Stimulated activated naive CD4-positive, alpha-beta T cell treated with Interleukin-2 at 50 U/mL for 16 hours (primary cell): ENCODE measurements around the gene TIMP4.

Experiments used
- DNase-seq: peaks from one replicate; lab custom pipeline; 2025; lab: John Stamatoyannopoulos, UW

Gene TIMP4

DNA sequence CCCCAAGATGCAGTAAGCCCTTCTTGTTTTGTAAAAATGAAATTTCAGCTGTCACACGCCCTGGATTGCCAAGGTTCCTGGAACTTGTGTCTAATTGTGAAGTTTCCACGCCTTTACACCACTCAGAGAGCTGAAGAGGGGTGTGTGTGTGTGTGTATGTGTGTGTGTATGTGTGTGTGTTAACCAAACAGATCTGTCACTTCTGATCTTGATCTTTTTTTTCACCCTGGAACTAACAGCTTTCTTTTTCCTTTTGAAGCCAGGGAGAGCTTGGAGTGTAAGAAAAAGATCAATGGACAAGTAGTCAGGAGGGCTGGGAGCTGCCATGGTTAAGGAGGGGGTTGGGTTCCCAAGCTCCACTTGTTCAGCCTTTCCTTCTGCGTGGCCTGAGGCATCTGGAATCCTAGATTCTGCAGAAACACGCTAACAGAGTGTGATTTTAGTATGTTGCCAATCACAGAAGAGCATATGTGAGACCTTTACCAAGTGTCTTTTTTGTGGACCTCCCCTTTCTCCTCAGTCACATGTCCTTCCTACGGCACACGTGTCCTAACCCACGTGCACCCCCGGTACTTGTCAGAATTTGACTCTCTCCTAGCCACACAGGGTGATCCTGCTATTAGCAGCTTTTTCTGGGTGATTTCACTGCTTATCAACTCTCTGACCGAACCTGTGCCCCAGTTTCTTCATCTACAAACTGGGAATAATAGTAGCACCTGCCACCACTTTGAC lies 11.5 kb downstream of the TIMP4 start:
- DNase-seq = no peak

DNA sequence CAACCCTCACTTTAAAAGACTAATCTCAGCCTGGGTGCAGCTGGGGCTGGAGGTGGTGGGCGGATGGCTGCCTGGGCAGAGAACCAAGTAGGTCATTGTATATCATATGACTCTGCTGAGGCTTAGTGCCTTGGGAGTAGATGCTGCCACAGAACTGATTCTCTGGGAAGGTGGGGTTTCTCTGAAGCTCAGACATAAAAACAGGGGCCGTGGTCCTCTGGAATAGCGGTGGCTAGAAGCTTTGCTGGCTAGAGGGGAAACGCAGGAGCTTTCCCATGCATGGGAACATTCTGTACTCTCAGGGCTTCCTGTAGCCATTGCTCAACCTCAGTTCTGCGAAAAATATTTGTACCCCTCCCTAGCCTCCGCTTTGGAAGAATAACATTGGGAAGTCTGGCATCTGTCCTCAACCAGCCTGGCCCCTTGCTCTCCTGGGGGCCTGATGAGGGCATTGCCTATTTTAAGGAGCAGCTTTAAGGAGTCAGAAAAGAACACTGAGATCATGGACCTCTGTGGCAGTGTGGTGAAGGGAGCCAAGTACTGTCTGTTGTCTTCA lies 14.7 kb downstream of the TIMP4 start:
- no peak for DNase-seq

DNA sequence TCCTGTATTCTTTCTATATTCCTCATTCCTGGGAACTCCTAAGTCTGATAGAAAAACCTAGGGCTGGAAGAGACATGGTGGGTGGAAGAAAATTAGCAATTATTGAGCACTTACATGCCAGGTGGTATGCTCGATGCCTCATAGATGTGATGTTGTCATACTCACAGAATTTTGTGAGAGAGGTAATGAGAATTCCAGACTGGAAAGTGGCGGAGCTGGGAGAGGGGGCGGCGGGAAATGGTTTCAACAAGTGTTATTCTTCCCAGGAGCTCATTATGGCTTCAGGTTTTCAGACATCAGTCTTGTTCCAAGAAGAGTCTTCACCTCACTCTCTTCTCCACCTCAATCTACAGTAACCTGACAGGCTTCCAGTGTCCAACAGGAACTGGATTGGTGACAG lies 16.2 kb downstream of the TIMP4 start:
- DNase-seq = no peak

DNA sequence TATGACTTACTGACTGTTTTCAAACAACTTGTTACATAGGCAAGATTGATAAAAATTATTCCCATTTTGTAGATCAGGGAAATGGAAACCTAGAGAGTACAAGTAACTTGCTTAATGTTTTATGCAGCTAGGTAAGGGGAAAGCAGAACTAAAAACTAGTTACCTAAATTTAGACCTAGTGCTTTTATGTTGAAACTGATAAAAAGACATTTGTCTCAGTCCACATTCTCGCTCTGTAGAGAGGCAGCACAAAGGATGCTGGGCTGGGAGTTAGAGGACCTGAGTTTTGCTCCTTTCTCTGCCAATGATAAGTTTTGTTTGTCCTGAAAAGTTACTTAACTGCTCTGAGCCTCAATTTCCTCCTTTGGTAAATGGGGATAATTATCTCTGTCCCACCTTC lies 17.4 kb downstream of the TIMP4 start:
- DNase-seq = no peak

DNA sequence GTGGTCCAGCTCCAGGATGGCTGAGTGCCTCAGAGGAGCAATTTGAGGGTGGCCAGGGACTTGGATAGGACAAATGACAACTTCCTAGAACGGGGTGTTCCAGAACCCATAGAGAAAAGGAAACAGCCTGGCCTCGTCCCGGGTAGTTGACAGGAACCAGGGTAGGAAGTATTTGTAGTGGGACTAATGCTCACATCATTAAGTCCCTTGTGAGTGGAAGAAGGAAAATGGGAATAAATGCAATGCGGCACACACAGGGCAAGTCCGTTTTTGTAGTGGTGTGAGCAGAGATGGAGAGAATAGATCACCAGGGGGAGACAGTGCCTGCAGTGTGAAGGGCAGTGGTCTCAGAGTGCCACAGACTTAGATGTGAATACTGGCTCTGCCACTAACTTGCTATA lies 19.6 kb downstream of the TIMP4 start:
- DNase-seq = no peak

DNA sequence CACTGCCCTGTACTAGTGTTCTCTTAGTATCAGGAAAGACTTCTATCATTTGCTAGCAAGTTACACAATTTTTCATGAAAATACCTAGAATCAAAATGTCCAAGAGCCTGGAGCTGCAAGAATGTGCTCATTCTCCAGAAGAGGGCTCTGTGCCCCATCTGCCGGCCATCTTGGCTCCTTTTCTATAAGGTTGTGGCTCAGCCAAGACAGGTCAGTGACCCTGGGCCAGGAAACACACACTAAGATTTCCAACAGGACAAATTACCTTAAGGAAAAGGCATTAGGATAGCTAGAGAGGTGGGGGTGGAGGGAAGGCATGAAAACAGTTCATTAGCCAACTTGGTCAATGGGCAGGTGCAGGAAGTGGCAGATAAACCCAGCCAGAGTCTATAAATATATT lies 20.7 kb downstream of the TIMP4 start:
- DNase-seq = no peak

DNA sequence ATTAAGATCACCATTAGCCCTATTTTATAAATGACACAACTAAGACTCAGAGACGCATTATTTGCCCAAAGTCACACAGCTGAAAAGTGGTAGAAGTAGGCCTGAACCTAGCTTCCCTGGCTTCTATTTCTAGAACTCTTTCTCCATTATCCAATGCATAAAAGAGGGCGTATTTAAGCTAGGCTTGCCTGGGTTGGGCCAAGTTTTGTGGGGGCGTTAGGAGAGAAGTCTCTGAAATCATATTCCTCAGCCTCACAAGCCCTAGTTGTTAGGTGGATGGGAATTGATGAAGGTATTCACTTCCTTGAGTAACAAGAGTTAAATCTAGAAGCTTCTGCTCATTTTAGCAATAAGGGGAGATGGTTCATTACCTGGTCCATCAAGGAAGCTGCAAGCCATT lies 22.3 kb downstream of the TIMP4 start:
- DNase-seq = no peak

DNA sequence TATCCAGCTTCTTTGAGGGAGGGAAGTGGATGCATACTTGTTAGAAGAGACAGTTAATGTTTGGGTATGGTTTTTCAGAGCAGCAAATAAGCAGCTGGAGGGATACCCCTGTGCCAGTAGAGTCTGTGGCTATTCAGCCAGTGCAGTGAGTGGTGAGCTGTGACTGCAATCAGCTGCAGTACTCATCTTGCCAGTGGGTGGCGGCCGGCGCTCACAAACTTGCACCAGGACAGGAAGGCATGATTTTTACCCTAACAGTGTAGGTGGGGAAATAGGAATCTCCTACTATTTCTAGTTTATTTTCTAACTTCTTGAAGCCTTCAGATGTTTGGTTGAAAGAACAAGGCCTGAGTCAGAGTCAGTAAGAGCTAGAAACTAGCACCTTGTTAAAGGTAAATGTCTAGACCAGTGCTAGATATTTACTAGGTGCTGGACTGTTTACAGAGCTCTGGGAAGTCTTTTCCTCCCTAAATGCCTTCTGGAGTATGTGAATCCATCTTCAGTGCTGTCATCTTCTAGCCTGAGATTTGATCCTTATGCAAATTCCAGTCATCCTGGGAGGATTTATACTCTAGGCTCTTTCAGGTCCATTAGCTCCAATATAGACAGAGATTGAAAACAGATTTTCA lies 23.6 kb downstream of the TIMP4 start:
- peak; percentile 37 for DNase-seq

DNA sequence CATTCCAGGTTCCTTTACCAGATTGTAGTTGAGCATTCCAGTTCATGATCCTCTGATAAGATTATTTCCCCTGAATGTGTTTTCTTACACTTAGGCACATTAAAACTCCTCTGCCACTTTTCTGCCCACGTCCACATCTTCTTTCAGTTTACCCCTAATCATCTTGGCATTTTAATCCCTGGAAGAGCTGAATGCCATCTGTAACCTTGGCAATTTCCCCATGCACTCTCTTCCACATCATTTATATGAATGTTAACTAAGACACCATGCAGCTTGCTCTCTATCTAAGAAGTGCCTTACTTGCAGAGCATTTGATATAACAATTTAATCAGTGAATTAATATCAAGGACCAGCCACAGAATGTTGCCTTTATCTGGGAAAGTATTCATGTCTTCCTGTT lies 25.8 kb downstream of the TIMP4 start:
- DNase-seq = no peak

DNA sequence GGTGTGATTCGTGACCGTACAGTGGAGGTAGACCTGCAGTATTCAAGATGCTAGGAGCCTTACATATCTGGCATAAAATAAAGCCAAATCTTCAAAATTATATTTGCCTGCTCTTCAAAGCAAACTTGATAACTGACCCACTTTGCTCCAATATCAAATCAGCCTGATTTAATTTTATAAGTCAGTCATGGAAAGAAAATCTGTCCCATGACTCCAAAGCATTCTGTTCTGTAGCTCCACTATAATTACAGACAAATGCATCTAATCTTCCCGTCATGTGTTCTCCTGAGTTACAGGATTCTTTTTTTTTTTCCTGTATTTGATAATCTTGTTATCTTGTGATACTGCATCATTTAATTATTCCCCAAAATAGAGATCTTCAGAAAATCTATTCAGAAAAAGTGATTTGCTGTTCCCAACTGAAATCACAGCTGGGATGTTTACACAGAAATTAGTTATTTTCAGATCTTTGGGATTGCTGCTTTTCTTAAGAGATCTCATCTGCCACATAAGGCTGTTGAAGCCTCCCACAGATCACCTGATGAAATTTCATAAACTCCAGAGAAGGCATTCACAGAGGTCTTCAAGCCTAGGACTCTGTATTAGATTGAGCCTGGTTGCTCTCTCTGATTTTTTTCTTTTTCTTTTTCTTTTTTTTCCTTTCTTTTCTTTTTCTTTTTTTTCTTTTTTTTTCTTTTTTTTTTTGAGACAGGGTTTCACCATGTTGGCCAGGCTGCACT lies 27.2 kb downstream of the TIMP4 start:
- DNase-seq = no peak

DNA sequence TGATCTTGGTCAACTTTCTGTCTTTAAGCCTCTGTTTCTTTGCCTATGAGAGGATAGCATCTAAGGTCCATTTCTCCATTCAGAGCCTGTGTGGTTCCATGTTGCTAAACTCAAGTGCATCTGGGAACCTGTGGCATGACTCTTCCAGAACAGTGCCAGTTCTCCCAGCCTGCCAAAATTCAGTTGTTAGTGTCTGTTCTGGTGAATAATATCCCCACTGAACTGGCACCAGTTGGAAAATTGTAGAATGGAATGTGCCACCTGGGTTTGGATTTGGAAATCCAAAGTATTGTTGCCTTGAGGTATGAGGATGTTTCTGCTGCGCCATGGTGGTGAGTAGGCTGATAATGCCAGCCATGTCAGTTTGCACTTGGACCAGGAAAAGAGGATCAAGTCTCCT lies 31.3 kb downstream of the TIMP4 start:
- DNase-seq = no peak

DNA sequence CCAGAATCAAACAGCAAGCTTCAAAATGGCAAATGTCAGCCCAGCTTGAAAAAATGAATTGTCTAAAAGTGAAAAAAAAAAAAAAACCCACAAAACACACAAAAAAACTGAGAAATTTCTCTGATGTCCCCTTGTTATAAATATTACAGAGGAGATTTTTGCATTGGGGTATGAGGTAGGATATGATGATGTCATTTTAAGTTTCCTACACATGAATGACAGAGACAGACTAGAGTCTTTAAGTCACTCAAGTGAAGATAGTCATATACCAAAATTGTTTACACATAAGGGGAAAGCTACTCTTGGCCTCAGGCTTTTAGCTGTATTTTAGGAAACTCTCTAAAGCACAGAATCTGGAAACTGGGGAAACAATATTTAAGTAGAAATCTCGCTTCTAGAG lies 32.9 kb downstream of the TIMP4 start:
- no peak for DNase-seq

DNA sequence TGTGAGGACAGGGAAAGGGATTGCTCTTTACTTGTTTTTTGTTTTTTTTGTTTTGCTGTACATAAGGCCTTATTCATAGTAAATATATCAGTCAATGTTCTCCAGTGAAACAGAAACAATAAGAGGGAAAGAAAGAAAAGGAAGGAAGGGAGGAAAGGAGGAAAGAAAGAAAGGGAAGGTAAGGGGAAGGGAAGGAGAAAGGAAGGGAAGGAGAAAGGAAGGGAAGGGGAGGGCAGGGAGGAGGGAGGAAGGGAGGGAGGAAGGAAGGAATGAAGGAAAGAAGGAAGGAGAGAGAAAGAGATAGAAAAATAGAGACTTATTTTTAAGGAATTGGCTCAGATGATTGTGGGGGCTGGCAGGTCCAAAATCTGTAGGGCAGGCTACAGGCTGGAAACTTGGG lies 37.2 kb downstream of the TIMP4 start:
- no peak for DNase-seq

DNA sequence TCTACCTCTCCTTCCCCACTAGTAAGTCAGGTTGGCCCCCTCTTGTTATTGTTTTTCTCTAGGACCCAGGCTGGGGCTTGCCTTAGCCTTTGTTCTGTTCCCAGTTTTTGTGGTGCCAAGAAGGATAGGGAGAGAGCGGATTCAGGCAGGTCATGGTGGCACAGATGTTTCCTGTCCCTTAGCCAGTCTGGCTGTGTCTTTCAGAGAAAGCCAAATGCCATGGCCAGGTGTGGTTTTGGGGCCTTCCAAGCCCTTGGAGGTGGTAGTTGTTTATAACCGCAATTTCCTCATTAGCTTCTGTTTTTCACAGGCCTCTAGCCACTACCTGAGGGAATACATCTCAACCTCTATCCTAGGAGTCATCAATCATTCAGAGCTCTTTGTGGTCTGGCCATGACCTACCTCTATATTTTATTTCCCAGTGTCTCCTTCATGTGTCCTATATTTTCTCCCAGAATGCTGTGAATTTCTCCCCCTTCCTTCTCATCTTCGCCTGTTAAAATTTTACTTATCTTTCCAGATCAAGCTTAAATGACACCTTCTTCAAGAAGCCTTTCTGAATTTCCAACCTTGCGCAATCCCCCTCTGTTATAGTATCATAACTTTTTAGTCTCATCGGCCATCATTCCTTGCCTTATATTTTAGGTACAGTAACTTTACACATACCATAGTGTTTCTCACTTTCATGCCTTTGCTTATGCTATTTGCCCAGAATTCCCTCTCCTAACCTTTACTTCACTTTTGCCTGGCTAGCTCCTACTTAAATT lies 38.2 kb downstream of the TIMP4 start:
- DNase-seq = no peak

DNA sequence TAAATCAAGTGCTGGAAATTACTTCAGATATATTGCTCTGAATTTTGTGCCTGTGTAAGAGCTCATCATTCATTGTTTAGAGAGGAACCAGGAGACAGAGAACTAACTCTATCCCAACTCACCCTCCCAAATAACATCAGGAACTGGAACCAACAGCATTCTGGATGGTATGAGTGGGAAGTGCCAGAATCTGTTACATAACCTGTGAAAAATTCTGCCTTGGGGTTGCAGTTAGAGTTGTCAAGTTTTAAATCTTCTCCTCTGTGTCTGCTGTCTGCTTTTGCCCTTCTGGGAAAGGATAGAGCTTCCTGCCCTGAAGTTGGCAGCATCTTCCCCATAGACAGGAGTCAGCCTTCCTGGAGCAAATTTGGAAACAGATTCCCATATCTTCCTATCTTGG lies 41.2 kb downstream of the TIMP4 start:
- DNase-seq = no peak

DNA sequence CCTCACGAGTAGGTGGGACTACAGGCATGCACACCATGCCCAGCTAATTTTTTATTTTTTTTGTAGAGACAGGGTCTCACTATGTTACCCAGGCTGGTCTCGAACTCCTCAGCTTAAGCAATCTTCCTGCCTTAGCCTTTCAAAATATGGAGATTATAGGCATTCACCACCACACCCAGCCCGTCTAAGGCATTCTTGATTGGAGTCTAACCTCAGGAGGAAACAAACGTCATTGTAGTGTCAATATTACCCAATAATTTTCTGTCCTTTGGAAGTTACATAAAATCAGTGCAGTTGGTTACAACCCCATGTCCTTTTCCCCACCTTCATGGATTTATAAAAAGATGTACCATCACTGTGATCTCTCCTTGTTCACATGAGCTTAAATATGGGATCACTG lies 41.8 kb downstream of the TIMP4 start:
- DNase-seq = no peak

DNA sequence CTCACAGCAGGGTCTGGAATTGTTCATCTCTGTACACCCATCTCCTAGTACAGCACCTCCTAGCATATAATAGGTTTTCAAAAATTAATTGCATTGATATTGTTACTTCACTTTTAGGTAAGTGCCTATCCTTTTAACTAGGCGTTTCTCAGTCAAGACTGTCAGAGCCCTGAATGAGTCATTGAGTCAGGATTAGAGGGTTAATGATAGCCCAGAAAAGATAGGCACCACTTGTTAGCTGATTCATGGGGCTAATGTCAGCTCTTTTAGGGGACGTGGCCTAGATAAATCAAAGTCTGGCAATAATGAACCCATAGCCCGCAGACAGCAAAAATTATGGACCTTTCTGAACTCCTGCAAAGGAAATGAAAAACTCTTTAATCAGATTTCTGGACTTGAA lies 42.9 kb downstream of the TIMP4 start:
- no peak for DNase-seq

DNA sequence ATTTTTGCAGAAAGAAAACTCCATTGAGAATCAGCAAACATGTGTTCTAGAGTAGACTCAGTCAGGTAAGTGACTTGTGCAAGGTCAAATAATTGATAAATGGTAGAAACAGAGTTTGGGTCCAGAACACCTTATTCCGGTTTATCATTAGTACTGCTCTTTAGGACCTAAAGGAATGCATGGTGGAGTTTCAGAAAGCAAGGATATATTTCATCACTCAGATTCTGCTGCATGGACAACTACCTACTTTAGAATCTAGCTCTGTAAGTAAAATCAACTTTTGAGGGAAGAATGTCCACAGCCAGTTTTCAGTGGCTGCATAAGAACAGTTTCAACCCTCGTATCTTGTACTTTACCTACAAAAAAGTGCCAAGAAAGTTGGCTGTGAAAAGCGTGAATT lies 43.6 kb downstream of the TIMP4 start:
- DNase-seq = no peak

DNA sequence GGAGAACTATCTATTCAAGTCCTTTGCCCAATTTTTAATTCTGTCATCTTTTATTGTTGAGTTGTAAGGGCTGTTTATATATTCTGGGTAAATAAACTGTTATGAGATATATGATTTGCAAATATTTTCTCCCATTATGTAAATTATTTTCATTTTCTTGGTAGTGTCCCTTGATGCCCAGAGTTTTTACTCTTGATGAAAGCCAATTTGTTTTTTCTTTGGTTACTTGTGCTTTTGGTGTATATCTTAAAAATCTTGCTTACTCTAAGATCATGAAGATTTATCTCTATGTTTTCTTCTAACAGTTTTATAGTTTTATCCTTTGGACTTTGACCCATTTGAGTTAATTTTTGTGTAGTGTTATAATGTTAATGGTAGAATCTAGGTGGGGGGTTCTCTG lies 44.5 kb downstream of the TIMP4 start:
- DNase-seq = no peak

DNA sequence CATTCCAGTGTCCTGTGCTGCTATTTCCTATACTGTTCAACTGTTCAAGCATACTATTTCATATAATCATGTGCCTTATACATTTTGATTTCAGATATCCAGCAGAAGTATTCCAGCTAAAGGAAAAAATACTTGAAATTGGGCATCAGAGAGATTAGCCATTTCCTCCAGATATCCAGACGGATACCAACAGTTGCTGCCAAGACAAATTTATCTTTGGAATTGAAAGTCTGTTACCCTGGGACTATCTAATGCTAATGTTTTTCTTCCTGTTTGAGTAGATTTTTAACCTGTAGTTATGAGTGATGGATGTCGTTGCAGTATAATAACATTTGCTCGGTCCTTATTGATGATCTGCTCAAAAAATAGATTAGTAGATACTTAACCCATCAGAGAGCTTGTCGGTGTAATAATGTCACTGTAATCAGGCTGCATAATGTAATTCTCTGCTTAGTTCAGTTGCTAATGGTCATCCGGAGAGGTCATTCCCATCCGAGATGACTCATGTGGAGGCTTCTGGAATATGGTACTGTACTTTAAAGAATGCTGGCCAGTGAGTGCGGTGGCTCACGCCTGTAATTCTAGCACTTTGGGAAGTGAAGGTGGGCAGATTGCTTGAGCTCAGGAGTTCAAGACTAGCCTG lies 51.5 kb downstream of the TIMP4 start:
- no peak for DNase-seq
